ENCODE measurements around the gene PRPSAP1. TPM values are rescaled to one million over a fixed set of nuclear protein-coding genes. Genes with fewer than 3 reads are reported as not detected.

PRPSAP1 gene
- total RNA-seq, 4 donors from 2014 or later: 52.4 to 82.3 (median 68.7) TPM

DNA sequence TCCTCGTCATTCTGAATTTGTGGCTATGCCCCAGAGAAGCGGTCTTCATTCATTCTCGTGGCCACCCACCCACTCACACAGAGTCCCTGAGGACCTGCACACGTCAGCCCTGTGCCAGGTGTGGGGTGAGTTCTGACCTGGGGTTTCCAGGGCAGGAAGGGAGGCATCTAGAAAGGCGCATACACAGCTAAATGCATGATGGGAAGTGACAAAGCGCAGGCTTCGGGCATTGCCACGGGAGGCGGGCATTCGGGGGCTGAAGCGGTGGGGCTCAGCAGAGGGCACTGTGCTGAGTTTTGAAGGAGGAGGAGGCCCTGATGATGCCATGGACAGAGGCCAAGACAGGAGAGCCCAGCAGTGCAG, 77.7 kb downstream of the PRPSAP1 start:
- Histone ChIP-seq H3K9me3 (no peaks in the 10 kb centered on the region), H3K27me3 (no peaks in the 10 kb centered on the region), H3K4me3 (no peak overlapping the region), H3K4me1 (peaks cover 0 to 4% of the 10 kb centered on the region in 2 donors), H3K36me3 (no peaks in the 10 kb centered on the region), H3K27ac (no peak overlapping the region)
- DNase-seq: no peak
- TF ChIP-seq POLR2A (IDR thresholded peaks at IDR 0.05): no peak
- TF ChIP-seq, protein P1, sequence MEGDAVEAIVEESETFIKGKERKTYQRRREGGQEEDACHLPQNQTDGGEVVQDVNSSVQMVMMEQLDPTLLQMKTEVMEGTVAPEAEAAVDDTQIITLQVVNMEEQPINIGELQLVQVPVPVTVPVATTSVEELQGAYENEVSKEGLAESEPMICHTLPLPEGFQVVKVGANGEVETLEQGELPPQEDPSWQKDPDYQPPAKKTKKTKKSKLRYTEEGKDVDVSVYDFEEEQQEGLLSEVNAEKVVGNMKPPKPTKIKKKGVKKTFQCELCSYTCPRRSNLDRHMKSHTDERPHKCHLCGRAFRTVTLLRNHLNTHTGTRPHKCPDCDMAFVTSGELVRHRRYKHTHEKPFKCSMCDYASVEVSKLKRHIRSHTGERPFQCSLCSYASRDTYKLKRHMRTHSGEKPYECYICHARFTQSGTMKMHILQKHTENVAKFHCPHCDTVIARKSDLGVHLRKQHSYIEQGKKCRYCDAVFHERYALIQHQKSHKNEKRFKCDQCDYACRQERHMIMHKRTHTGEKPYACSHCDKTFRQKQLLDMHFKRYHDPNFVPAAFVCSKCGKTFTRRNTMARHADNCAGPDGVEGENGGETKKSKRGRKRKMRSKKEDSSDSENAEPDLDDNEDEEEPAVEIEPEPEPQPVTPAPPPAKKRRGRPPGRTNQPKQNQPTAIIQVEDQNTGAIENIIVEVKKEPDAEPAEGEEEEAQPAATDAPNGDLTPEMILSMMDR (IDR thresholded peaks at IDR 0.05): no peak
- intact Hi-C loops (cut with DNase I; ENCODE audit: low total_unique reads): loop anchor here (5.0 kb wide), 1 partner anchor 154 kb away; no protein-coding TSS in a partner anchor

DNA sequence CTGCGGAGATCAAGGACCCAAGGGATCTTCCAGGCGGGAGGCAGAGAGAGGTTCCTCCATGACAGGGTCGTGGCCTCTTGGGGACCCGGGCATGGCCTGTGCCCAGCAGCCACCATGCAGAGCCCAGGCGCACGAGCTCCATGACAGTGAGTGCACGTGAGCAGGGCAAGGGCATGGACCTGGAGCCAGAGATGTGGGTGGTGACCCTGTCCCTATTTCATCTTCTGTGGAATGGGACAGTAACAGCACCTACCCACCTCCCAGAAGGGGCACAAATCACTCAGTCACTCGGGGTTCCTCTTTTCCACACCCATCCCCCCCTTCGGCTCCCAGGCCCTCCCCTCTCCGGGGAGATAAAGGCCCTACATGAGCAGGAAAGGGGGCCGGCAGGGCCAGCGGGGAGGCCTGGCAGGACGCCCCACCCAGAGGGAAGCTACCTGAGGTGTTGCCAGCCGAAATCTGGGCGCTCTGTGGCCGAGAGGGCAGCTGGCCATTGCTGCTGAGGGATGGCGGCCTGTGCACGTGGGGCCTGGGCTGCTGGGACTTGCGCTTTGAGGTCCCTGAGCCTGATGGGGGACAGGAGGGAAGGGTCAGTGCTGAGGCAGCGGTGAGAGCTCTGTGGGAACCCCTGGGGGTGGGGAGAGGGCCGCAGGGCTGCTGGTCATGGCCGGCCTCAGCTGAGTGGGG, 78.2 kb downstream of the PRPSAP1 start:
- Histone ChIP-seq H3K4me1 (peaks cover 0 to 4% of the 10 kb centered on the region in 2 donors), H3K36me3 (no peaks in the 10 kb centered on the region), H3K9me3 (no peaks in the 10 kb centered on the region), H3K27me3 (no peaks in the 10 kb centered on the region), H3K27ac (no peak overlapping the region), H3K4me3 (no peak overlapping the region)
- no peak for DNase-seq
- TF ChIP-seq POLR2A (IDR thresholded peaks at IDR 0.05): no peak
- TF ChIP-seq, protein P1 (IDR thresholded peaks at IDR 0.05): no peak
- intact Hi-C loops (cut with DNase I; ENCODE audit: low total_unique reads): loop anchor here (5.0 kb wide), 1 partner anchor 153 kb away; no protein-coding TSS in a partner anchor

DNA sequence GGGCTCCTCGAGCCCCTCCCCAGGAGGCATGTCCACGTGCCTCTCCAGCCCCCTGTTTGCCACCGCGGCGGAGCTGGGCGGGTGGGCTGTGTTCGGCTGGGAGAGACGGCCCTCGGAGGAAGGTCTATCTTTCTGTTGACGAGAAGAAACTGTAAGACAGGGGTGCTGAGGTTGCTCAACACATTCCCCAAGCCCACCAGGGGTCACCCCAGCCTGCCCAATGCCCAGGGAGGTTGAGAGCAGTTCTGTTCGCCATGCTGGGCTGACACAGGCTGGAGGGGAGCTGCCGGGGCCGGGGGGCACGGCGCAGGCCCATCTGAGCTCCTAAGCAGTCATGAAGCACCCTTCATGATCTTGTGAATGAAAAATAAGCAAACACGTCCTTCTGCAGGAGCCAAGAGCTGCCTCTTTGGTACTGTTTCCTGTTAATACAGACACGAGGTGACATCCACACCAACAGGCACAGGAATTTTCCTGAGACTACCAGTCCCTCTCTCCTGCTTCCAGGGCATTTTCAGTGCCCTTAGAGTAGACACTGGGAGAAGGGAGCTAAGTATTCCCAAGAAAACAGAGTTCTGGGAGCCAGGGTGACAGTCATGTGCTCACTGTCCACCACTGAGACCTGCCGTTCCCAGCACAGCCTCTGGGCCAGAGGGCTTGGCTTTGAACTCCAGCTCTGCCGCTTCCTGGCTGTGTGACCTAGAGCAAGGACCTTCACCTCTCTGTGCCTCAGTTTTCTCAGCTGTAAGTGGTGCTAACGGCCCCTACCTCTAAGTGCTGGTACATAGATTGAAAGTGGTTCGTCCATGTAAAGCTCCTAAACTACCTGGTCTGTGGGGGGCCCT, 79.4 kb downstream of the PRPSAP1 start:
- Histone ChIP-seq H3K4me3 (no peak overlapping the region), H3K27me3 (no peaks in the 10 kb centered on the region), H3K9me3 (no peaks in the 10 kb centered on the region), H3K4me1 (peaks cover 0 to 5% of the 10 kb centered on the region in 2 donors), H3K36me3 (no peaks in the 10 kb centered on the region), H3K27ac (no peak overlapping the region)
- DNase-seq: no peak
- TF ChIP-seq, protein P1 (IDR thresholded peaks at IDR 0.05): no peak
- TF ChIP-seq POLR2A (IDR thresholded peaks at IDR 0.05): no peak
- intact Hi-C loops (cut with DNase I; ENCODE audit: low total_unique reads): no loop called here

- TF ChIP-seq, protein P1 (IDR thresholded peaks at IDR 0.05): no peak
- no peak for TF ChIP-seq POLR2A (IDR thresholded peaks at IDR 0.05)
- intact Hi-C loops (cut with DNase I; ENCODE audit: low total_unique reads): no loop called here
- Histone ChIP-seq H3K27ac (no peak overlapping the region), H3K4me1 (peaks cover 0 to 11% of the 10 kb centered on the region in 2 donors), H3K9me3 (no peaks in the 10 kb centered on the region), H3K36me3 (no peaks in the 10 kb centered on the region), H3K4me3 (no peak overlapping the region), H3K27me3 (no peaks in the 10 kb centered on the region)
- no peak for DNase-seq
Observed at GRCh38 chr17:76273445-76274111, 80.1 kb downstream of the PRPSAP1 start.
